GM21515 (cell line): ENCODE results near the gene RAB29.
"Not testable (repeated sequence)": the region's sequence is repeated elsewhere in the genome, so short reads cannot be mapped to it uniquely, and the experiment has no call there.

Source experiments
- ATAC-seq: cut with Tn5 transposase; IDR thresholded peaks from one replicate; pipeline ENCODE4 v1.9.1; 2021; ENCODE audit not compliant: unreplicated experiment

RAB29 gene

GRCh38 chr1:205775015-205775716, at the start of gene RAB29:
RAB29 (minus strand) TSS chr1:205775482; CDS start chr1:205774956, 526 bp downstream.
- peak; percentile 81 for ATAC-seq

GRCh38 chr1:205824180-205824579, 48.9 kb upstream of the RAB29 start:
- no peak for ATAC-seq

GRCh38 chr1:205823260-205823659, 48.0 kb upstream of the RAB29 start:
- ATAC-seq, result not testable (repeated sequence)

GRCh38 chr1:205822397-205822796, 47.1 kb upstream of the RAB29 start:
- no peak for ATAC-seq

- ATAC-seq, result no peak
Observed at GRCh38 chr1:205817988-205818387, 42.7 kb upstream of the RAB29 start.

- no peak for ATAC-seq
Observed at GRCh38 chr1:205817364-205817763, 42.1 kb upstream of the RAB29 start.

GRCh38 chr1:205813755-205814058, 38.4 kb upstream of the RAB29 start:
- ATAC-seq, result no peak

- ATAC-seq, result peak; percentile 89
Observed at GRCh38 chr1:205812878-205813754, 37.8 kb upstream of the RAB29 start, which contains the start of gene SLC41A1. SLC41A1 (minus strand) TSS chr1:205813198; CDS start chr1:205810441, 2,757 bp downstream.

- no peak for ATAC-seq
Observed at GRCh38 chr1:205812271-205812877, 37.1 kb upstream of the RAB29 start.

GRCh38 chr1:205811660-205812059, 36.4 kb upstream of the RAB29 start:
- ATAC-seq, result no peak

GRCh38 chr1:205810448-205811157, 35.3 kb upstream of the RAB29 start:
- no peak for ATAC-seq

GRCh38 chr1:205809942-205810345, 34.7 kb upstream of the RAB29 start:
- no peak for ATAC-seq

GRCh38 chr1:205809469-205809868, 34.2 kb upstream of the RAB29 start:
- no peak for ATAC-seq

GRCh38 chr1:205805082-205805711, 29.9 kb upstream of the RAB29 start:
- ATAC-seq, result no peak

- no peak for ATAC-seq
Observed at GRCh38 chr1:205804605-205805004, 29.3 kb upstream of the RAB29 start.

- ATAC-seq, result no peak
Observed at GRCh38 chr1:205803986-205804385, 28.7 kb upstream of the RAB29 start.

GRCh38 chr1:205802060-205802459, 26.8 kb upstream of the RAB29 start:
- no peak for ATAC-seq

- no peak for ATAC-seq
Observed at GRCh38 chr1:205800981-205801703, 25.9 kb upstream of the RAB29 start.

GRCh38 chr1:205800427-205800826, 25.1 kb upstream of the RAB29 start:
- ATAC-seq, result no peak

GRCh38 chr1:205798577-205798976, 23.3 kb upstream of the RAB29 start:
- ATAC-seq, result no peak
